Stimulated activated CD8-positive, alpha-beta memory T cell treated with anti-CD3 and anti-CD28 coated beads, Interleukin-4, amount 100 ng/mL, for 4 hours (primary cell): Measurements from ENCODE around the gene CDK12.
A peak's percentile ranks its signal among the peaks of the same experiment; 100 is the strongest.
"Not testable (repeated sequence)": the region's sequence is repeated elsewhere in the genome, so short reads cannot be mapped to it uniquely, and the experiment has no call there.

ENCODE experiments used
- DNase-seq, 2 donors: peaks; one replicate each; pipeline ENCODE4 v3.0.0-alpha.2; 2020; ENCODE audit warnings: low read depth in 2 of 2, low spot score in 1 of 2

The CDK12 gene

DNA sequence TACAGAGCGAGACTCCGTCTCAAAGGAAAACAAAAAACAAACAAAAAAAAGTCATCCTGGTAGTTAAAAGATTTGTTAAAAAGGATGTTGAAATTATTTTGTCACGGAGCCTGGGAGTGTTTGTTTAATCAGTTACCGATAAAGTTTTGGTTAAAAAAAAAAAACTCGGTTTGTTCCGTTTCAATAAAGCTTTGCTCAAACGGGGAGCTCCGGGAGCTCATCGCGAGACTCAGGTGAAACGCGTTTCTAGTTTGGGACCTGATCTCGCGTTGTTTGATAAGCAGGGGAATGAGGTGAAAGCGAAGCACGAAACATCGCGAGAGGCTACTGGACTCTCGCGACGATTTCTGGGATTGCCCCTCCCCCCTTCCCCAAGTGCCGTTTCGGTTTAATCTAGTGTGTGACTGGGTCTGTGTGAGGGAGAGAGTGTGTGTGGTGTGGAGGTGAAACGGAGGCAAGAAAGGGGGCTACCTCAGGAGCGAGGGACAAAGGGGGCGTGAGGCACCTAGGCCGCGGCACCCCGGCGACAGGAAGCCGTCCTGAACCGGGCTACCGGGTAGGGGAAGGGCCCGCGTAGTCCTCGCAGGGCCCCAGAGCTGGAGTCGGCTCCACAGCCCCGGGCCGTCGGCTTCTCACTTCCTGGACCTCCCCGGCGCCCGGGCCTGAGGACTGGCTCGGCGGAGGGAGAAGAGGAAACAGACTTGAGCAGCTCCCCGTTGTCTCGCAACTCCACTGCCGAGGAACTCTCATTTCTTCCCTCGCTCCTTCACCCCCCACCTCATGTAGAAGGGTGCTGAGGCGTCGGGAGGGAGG, at the start of gene CDK12:
Gene CDK12 (plus strand): TSS at position 374 of the 813 bp plus-strand sequence. CDS start 586 bp downstream, outside the sequence.
- peak; percentile 87 to 90 for DNase-seq

DNA sequence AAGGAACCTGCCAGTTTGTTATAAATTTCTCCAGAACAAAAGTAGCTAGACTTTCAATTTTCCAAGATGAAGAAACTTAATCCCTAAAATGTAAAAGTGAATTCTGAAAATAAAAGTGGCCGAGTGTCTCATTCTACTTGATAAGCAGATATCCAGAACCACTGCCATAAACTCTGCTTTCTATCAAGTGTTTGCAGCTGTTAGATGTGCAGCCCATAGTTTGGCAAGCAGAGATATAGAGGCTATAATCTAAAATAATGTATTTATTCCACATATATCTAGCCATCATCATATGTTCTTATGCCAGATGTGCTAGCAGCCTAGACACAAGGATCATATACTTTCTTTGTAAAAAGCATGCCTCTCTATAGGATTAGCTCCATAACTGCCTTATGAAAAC, 45.1 kb upstream of the CDK12 start:
- no peak for DNase-seq

DNA sequence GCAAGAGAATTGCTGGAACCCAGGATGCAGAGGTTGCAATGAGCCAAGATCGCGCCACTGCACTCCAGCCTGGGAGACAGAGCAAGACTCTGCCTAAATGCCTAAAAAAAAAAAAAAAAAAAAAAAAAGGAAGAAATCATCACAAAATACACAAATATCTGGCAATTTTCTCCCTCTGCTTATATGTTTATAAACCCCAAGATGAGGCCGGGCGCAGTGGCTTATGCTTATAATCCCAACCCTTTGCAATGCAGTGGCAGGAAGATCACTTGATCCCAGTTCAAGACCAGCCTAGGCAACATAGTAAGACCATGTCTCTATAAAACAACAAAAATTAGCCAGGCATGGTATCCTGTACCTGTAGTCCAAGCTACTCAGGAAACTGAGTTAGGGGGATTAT, 31.7 kb upstream of the CDK12 start:
- no peak for DNase-seq

DNA sequence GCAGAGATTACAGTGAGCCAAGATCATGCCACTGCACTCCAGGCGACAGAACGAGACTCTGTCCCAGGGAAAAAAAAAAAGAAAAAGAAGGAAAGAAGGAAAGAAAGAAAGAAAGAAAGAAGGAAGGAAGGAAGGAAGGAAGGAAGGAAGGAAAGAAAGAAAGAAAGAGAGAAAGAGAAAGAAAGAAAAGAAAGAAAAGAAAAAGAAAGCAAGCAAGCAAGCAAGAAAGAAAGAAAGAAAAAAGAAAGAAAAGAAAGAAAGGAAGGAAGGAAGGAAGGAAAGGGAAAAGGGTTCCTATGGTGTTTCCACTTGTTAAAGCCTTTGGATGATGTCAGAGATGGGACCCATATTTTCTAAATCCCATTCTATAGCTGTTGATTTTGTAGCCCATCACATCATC, 21.4 kb upstream of the CDK12 start:
- not testable (repeated sequence) for DNase-seq

DNA sequence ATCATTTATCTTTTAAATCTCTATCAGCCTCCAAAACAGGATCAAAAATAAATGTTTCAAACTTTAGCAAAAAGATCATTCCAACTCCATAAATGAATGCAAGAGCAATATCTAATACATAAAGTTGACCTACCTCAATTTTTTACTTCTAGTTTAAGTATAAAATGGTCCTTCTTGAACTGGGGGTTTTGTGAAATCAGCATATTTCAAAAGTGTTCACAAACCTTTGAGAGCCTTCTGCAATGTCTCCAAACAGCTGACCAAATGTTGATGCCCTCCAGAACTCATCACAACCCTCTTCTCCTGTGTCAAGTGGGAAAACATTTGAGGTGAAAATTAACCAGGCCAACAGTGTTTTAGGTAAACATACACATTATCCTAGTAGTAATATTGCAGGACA, 18.0 kb upstream of the CDK12 start:
- no peak for DNase-seq

DNA sequence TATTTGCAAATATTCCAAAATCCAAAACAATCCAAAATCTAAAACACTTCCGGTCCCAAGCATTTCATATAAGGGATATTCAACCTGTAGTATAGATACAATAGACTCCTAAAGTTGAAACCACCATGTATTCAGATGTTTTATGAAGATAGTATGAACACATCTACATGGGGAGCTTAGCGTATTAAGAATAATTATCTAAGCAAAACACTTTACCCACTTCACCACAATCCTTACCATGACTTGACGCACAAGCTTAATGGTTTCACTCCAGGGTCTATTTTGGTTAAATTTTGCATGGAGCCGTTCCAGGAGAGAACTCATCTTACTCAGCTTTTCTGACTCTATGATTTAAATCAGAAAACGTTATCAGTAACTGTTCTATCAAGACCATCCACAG, 13.7 kb upstream of the CDK12 start:
- no peak for DNase-seq

DNA sequence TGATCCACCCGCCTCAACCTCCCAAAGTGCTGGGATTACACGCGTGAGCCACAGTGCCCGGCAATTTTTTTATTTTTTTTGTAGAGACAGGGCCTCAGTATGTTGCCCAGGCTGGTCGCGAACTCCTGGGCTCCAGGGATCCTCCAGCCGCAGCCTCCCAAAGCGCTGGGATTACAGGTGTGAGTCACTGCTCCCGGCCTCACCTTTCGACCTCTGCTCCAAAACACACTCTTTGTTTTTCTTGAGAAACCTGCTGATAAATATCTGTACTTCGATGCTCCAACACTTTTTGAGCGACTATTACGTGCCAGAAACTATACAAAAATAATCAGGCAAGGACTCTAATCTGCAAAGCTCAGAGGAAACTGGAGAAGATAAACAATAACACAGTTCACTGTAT, 11.2 kb upstream of the CDK12 start:
- DNase-seq: no peak

DNA sequence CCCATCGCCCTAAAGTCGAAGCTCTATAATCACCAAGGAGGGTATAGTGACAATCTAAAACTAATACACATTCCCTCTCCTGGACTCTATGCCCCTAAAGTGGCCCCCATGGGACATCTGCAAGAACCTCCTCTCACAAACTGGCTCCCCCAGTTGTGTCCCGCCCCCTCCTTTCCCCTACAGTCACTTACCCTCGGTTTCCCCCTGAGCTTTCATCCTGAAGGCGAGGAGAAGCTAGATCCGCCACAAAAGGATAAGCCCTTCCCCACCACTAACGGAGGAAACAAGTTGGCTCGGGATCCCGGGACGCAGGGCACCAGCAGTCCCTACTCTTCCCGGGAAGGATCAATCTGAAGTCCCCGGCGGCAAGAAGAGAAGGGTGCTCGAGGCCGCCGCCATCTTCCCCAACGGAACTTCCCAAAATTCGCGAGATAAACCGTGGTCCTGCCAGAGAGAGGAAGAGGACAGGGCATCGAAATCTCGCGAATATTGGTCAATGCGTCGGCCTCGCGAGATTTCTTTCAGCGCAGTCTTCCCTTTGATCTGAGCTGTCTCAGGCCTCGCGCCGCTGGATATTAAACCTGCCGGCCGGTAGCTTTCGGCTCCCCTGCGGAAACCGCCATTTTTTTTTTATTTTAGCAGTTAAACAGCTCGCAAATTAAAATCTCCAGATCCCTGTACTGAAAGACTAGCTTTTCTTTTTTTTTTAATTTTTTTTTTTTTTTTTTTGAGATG, 10.3 kb upstream of the CDK12 start, which contains the start of gene MED1:
Gene MED1 (minus strand): TSS at position 417 of the 735 bp plus-strand sequence. CDS start 201 bp downstream, at position 216.
- peak; percentile 75 to 83 for DNase-seq

DNA sequence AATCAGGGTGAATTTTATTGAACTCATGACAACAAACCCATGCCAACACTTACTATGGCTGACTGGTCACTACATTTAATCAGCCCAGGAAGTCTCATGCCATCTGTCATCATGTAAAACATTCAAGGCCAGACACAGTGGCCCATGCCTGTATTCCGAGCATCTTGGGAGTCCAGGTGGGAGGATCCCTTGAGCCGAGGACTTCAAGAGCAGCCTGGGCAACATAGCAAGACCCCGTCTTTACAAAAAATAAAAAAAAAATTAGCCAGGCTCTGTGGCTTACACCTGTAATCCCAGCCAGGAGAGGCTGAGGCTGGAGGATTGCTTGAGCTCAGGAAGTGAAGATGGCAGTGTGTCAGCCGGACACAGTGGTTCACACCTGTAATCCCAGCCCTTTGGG, 5.4 kb upstream of the CDK12 start:
- DNase-seq: no peak

DNA sequence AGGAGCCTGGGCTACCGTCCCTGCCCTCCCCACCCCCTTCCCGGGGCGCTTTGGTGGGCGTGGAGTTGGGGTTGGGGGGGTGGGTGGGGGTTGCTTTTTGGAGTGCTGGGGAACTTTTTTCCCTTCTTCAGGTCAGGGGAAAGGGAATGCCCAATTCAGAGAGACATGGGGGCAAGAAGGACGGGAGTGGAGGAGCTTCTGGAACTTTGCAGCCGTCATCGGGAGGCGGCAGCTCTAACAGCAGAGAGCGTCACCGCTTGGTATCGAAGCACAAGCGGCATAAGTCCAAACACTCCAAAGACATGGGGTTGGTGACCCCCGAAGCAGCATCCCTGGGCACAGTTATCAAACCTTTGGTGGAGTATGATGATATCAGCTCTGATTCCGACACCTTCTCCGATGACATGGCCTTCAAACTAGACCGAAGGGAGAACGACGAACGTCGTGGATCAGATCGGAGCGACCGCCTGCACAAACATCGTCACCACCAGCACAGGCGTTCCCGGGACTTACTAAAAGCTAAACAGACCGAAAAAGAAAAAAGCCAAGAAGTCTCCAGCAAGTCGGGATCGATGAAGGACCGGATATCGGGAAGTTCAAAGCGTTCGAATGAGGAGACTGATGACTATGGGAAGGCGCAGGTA, 762 bp downstream of the CDK12 start:
- no peak for DNase-seq

DNA sequence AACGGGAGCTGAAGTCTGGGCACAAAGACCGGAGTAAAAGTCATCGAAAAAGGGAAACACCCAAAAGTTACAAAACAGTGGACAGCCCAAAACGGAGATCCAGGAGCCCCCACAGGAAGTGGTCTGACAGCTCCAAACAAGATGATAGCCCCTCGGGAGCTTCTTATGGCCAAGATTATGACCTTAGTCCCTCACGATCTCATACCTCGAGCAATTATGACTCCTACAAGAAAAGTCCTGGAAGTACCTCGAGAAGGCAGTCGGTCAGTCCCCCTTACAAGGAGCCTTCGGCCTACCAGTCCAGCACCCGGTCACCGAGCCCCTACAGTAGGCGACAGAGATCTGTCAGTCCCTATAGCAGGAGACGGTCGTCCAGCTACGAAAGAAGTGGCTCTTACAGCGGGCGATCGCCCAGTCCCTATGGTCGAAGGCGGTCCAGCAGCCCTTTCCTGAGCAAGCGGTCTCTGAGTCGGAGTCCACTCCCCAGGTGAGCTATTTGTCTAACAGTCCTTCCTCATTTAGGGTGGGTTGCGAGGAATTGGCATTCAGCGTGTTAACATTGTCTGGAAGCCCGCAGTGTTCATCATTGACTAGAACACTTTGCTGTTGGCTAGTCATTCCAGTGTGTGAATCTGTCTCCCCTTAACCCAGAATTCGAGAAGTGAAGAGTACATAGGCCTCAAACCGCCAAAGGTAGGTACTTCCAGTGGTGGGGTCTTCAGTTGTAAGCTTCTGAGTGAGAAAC, 1.5 kb downstream of the CDK12 start:
- no peak for DNase-seq

DNA sequence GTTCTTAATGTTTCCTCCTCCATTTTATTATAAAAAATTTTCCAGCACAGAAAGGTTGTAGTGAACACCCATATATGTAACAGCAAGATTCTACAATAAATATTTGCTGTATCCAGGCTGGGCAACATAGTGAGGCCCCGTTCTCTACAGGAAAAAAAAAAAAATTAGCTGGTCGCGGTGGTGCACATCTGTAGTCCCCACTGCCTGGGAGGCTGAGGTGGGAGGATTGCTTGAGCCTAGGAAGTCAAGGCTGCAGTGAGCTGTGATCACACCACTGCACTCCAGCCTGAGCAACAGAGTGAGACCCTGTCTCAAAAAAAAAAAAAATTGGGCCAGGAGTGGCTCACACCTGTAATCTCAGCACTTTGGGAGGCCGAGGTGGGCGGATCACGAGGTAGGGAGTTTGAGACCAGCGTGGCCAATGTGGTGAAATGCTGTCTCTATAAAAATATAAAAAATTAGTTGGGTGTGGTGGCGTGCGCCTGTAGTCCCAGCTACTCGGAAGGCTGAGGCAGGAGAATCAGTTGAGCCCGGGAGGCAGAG, 3.4 kb downstream of the CDK12 start:
- DNase-seq: not testable (repeated sequence)

DNA sequence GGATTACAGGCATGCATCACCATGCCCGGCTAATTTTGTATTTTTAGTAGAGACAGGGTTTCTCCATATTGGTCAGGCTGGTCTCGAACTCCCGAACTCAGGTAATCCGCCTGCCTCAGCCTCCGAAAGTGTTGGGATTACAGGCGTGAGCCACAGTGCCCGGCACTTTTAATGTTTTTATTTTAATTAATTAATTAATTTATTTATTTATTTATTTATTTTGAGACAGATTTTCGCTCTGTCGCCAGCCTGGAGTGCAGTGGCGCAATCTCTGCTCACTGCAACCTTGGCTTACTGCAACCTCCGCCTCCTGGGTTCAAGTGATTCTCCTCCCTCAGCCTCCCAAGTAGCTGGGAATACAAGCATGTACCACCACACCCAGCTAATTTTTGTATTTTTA, 7.3 kb downstream of the CDK12 start:
- not testable (repeated sequence) for DNase-seq

DNA sequence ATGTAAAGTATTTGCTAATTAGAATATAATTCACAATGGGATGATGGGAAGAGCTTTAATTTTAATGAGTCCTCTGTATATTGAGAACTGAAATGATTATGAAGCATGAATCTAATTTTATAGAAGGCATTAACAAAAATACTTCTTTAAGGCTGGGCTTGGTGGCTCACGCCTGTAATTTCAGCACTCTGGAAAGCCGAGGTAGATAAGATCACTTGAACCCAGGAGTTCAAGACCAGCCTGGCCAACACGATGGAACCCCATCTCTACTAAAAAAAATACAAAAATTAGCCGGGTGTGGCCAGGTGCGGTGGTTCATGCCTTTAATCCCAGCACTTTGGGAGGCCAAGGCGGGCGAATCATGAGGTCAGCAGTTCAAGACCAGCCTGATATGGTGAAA, 12.0 kb downstream of the CDK12 start:
- DNase-seq: no peak

DNA sequence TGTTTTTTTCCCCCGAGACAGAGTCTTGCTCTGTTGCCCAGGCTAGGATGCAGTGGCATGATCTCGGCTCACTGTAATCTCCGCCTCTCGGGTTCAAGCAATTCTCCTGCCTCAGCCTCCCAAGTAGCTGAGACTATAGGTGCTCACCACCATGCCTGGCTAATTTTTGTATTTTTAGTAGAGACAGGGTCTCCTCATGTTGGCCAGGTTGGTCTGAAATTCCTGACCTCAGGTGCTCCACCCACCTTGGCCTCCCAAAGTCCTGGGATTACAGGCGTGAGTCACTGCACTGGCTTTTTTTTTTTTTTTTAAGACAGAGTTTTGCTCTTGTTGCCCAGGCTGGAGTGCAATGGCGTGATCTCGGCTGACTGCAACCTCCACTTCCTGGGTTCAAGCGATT, 18.3 kb downstream of the CDK12 start:
- DNase-seq: not testable (repeated sequence)

DNA sequence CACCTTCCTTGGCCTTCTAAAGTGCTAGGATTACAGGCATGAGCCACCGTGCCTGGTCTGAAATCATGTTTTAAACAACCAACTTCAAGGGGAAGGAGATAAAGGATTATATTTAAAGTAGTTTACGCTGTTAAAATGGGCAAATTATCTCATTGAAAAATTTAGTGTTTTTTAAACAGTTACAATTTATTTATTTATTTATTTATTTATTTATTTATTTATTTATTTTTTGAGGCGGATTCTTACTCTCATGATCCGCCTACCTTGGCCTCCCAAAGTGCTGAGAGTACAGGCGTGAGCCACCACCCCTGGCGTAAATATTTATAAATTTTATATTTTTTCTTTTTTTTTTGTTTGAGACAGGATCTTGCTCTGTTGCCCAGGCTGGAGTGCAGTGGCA, 22.2 kb downstream of the CDK12 start:
- DNase-seq: no peak

DNA sequence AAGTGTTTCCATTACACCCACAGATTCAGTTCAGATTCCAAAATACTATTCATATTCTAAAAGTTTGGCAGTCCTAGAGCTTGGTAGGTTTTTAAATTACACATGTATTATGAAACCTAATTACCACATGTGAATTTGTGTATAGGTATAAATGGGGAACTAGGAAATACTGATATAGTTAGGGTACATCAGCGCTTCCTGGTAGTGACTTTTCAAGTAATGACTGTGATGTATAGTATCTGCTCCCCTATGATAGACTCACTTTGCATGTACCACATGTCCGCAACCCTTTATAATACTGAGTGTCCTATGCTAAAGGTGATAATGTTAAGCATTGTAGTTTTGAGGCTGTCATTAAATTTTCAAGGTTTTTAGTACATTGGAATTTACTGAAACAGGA, 22.9 kb downstream of the CDK12 start:
- DNase-seq: no peak

DNA sequence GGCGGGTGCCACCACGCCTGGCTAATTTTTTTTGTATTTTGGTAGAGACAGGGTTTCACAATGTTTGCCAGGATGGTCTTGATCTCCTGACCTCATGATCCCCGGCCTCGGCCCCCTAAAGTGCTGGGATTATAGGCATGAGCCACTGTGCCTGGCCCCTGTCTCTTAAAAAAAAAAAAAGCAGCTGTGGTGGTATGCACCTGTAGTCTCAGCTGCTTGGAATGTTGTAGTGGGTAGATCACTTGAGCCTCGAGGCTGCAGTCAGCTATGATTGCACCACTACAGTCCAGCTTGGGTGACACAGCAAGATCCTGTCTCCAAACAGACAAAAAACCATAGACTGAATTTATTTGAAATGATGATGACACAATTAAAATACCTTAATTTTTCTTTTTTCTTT, 24.3 kb downstream of the CDK12 start:
- no peak for DNase-seq

DNA sequence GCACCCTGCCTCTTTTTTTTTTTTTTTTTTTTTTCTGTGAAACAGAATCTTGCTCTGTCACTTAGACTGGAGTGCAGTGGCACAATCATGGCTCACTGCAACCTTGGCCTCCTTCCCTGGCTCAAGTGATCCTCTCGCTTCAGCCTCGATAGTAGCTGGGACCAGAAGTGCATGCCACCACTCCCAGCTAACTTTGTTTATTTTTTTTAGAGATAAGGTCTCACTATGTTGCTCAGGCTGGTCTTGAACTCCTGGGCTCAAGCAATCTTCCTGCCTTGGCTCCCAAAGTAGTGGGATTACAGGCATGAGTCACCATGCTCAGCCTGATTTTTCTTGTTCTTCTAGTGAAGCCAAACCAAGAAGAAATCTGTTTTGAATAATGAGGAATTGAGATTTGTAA, 25.0 kb downstream of the CDK12 start:
- no peak for DNase-seq

DNA sequence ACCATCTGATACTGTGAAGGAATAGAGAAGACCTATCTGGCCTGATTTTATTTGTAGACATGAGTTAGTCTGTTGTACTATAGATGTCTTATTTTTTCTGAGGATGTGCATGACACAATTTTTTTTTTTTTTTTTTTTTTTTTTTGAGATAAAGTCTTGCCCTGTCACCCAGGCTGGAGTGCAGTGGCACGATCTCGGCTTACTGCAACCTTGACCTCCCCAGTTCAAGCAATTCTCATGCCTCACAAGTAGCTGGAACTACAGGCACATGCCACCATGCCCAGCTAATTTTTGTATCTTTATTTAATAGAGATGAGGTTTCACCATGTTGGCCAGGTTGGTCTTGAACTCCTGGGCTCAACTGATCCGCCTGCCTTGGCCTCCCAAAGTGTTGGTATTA, 26.2 kb downstream of the CDK12 start:
- not testable (repeated sequence) for DNase-seq

DNA sequence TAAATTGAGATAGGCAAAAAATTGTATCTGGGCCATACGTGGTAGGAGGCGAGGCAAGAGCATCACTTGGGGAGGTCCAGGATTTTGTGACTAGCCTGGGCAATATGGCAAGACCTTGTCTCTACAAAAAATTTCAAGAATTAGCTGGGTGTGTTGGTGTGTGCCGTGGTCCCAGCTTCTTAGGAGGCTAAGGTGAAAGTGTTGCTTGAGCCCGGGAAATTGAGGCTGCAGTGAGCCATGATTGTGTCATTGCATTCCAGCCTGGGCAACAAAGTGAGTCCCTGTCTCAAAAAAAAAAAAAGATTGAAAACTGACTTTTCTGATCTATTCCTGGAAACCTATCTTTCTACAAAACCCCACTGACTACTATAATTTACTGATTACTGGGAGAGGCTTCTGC, 26.7 kb downstream of the CDK12 start:
- DNase-seq: no peak
